Bronchial smooth muscle cell (primary cell): ENCODE measurements around the gene OR2AG1. TPM values are rescaled to one million over a fixed set of nuclear protein-coding genes. Genes with fewer than 3 reads are reported as not detected.

ENCODE experiments used
- total RNA-seq: library from RNA; depleted of rRNA; stranded (reverse); fragments of >200 nt; gene quantifications from 2 replicates; pipeline ENCODE4 v1.2.1, GENCODE V29; 2014

OR2AG1 gene
- total RNA-seq: not detected in 2 replicates

GRCh38 chr11:6782720-6783119 lies at the start of gene OR2AG1:
OR2AG1 (plus strand) TSS chr11:6783020; CDS start chr11:6785038, 2,018 bp downstream.

GRCh38 chr11:6771926-6772893 lies 10.6 kb upstream of the OR2AG1 start, which contains the start of gene OR2AG2:
OR2AG2 (minus strand) TSS chr11:6771976; CDS start chr11:6768957, 3,019 bp downstream.

GRCh38 chr11:6799402-6799801 lies 16.6 kb downstream of the OR2AG1 start, which contains the start of gene OR6A2:
OR6A2 (minus strand) TSS chr11:6799689; CDS start chr11:6795708, 3,981 bp downstream.

Other genes starting within 250 kb of the OR2AG1 start
- gene RRP8, start 179.4 kb upstream of the OR2AG1 start, total RNA-seq: 5.1 and 6.9 TPM in 2 replicates
- gene ILK, start 179.2 kb upstream of the OR2AG1 start, total RNA-seq: 137 and 176 TPM in 2 replicates
- gene TAF10, start 170.8 kb upstream of the OR2AG1 start, total RNA-seq: 58.7 and 78.2 TPM in 2 replicates
- gene TPP1, start 163.6 kb upstream of the OR2AG1 start, total RNA-seq: 53.4 and 73.6 TPM in 2 replicates
- 13.7 and 28.4 TPM in 2 replicates for gene DCHS1, start 127.2 kb upstream of the OR2AG1 start, total RNA-seq
- gene MRPL17, start 99.7 kb upstream of the OR2AG1 start, total RNA-seq: 42.8 and 57.2 TPM in 2 replicates
- 0.16 TPM in 1 of 2 replicates, not detected in the other for gene OR2AG2, start 11.0 kb upstream of the OR2AG1 start, total RNA-seq
- 0.09 and 0.16 TPM in 2 replicates for gene OR6A2, start 16.7 kb downstream of the OR2AG1 start, total RNA-seq
- not detected in 2 replicates for gene OR10A5, start 62.7 kb downstream of the OR2AG1 start, total RNA-seq
- gene OR10A2, start 80.0 kb downstream of the OR2AG1 start, total RNA-seq: not detected in 2 replicates
- not detected in 2 replicates for gene OR10A4, start 93.6 kb downstream of the OR2AG1 start, total RNA-seq
- gene OR2D2, start 109.5 kb downstream of the OR2AG1 start, total RNA-seq: 0.09 and 0.16 TPM in 2 replicates
- not detected in 2 replicates for gene OR2D3, start 138.0 kb downstream of the OR2AG1 start, total RNA-seq
- 1.4 and 3.0 TPM in 2 replicates for gene ZNF215, start 143.4 kb downstream of the OR2AG1 start, total RNA-seq
- 8.0 and 19.6 TPM in 2 replicates for gene ZNF214, start 237.3 kb downstream of the OR2AG1 start, total RNA-seq
- gene NLRP14, start 237.5 kb downstream of the OR2AG1 start, total RNA-seq: 0.09 and 0.16 TPM in 2 replicates